Astrocyte (in vitro differentiated cells and primary cell): Measurements from ENCODE around the gene FKBP11. TPM values are rescaled to one million over a fixed set of nuclear protein-coding genes. Genes with fewer than 3 reads are reported as not detected.

Source experiments
- DNase-seq: peaks from one replicate; pipeline ENCODE4 v3.0.0-alpha.2; 2010; ENCODE audit warnings: low read depth
- FAIRE-seq: peaks from 2 replicates; lab custom pipeline; 2011; peaks lifted over from hg19 to GRCh38; lab: Jason Lieb, UNC
- H2AFZ ChIP-seq: 2 replicates; pipeline ENCODE4 v1.6.0; 2012; ENCODE audit warnings: low read depth, low read length, inconsistent platforms
- H3K27ac ChIP-seq: 2 replicates; pipeline ENCODE4 v1.5.1; 2011; ENCODE audit warnings: low read depth, low read length, inconsistent platforms
- H3K27me3 ChIP-seq: 2 replicates; pipeline ENCODE4 v1.6.0; 2011; ENCODE audit warnings: low read length, inconsistent platforms; ENCODE audit not compliant: insufficient read depth
- H3K36me3 ChIP-seq: 2 replicates; pipeline ENCODE4 v1.5.1; 2011; ENCODE audit warnings: low read length, inconsistent platforms; ENCODE audit not compliant: insufficient read depth
- H3K4me1 ChIP-seq: 2 replicates; pipeline ENCODE4 v1.5.1; 2011; ENCODE audit warnings: low read length, inconsistent platforms; ENCODE audit not compliant: insufficient read depth
- H3K4me2 ChIP-seq: 2 replicates; pipeline ENCODE4 v1.6.0; 2012; ENCODE audit warnings: low read length, inconsistent platforms
- H3K4me3 ChIP-seq: 2 replicates; pipeline ENCODE4 v1.5.1; 2011; ENCODE audit warnings: low read depth, mild to moderate bottlenecking, low read length, inconsistent platforms; ENCODE audit not compliant: insufficient read depth
- H3K79me2 ChIP-seq: 2 replicates; pipeline ENCODE4 v1.6.0; 2012; ENCODE audit warnings: mild to moderate bottlenecking, low read length, inconsistent platforms; ENCODE audit not compliant: insufficient read depth
- H3K9ac ChIP-seq: 2 replicates; pipeline ENCODE4 v1.6.0; 2012; ENCODE audit warnings: mild to moderate bottlenecking, low read length, inconsistent platforms
- H3K9me3 ChIP-seq: 2 replicates; pipeline ENCODE4 v1.5.1; 2012; ENCODE audit warnings: low read depth, mild to moderate bottlenecking, low read length, inconsistent platforms; ENCODE audit not compliant: insufficient read depth
- H4K20me1 ChIP-seq: 2 replicates; pipeline ENCODE4 v1.6.0; 2012; ENCODE audit warnings: low read length, inconsistent platforms; ENCODE audit not compliant: insufficient read depth
- H3K27ac Mint-ChIP-seq: one replicate; pipeline ENCODE4 v1.8.0; 2021; ENCODE audit warnings: mild to moderate bottlenecking, mixed read lengths; ENCODE audit not compliant: unreplicated experiment
- H3K27me3 Mint-ChIP-seq: one replicate; pipeline ENCODE4 v1.8.0; 2021; ENCODE audit warnings: low read depth, mixed read lengths; ENCODE audit not compliant: unreplicated experiment
- H3K36me3 Mint-ChIP-seq: one replicate; pipeline ENCODE4 v1.8.0; 2021; ENCODE audit warnings: low read depth, mixed read lengths; ENCODE audit not compliant: unreplicated experiment
- H3K4me1 Mint-ChIP-seq: one replicate; pipeline ENCODE4 v1.8.0; 2021; ENCODE audit warnings: low read depth, mixed read lengths; ENCODE audit not compliant: unreplicated experiment
- H3K4me3 Mint-ChIP-seq: one replicate; pipeline ENCODE4 v1.8.0; 2021; ENCODE audit warnings: mild to moderate bottlenecking, moderate library complexity, mixed read lengths; ENCODE audit not compliant: unreplicated experiment
- H3K9me3 Mint-ChIP-seq: one replicate; pipeline ENCODE4 v1.8.0; 2021; ENCODE audit warnings: mild to moderate bottlenecking, mixed read lengths; ENCODE audit not compliant: unreplicated experiment
- CTCF ChIP-seq: IDR thresholded peaks from 2 replicates; pipeline ENCODE4 v1.5.1; 2011; ENCODE audit warnings: low read depth, mild to moderate bottlenecking, inconsistent platforms, low read length, moderate library complexity; ENCODE audit not compliant: insufficient read depth
- EZH2 ChIP-seq: IDR thresholded peaks from 2 replicates; pipeline ENCODE4 v1.6.1; 2012; ENCODE audit warnings: mild to moderate bottlenecking, low read length, inconsistent platforms; ENCODE audit not compliant: insufficient read depth
- total RNA-seq: library from RNA; stranded (reverse); gene quantifications from 2 replicates; pipeline ENCODE4 v1.2.1, GENCODE V29; 2021

The FKBP11 gene
- total RNA-seq, 1 donor from 2014 or later: 51.2 TPM

GRCh38 chr12:48954841-48955501 is 29.7 kb upstream of the FKBP11 start:
- peaks cover 17% of the 10 kb centered on the region for H3K36me3 ChIP-seq
- Mint-ChIP-seq H3K4me3 (peak overlapping the region; percentile 97), H3K36me3 (peaks cover 7% of the 10 kb centered on the region), H3K4me1 (peaks cover 21% of the 10 kb centered on the region), H3K9me3 (no peaks in the 10 kb centered on the region), H3K27ac (no peak overlapping the region), H3K27me3 (no peaks in the 10 kb centered on the region)
- H2AFZ ChIP-seq: no peak overlapping the region
- peaks cover 71% of the 10 kb centered on the region for H3K79me2 ChIP-seq
- no peak for TF ChIP-seq CTCF
- TF ChIP-seq EZH2: no peak
- peaks cover 63% of the 10 kb centered on the region for H4K20me1 ChIP-seq
- H3K27ac ChIP-seq: no peak overlapping the region
- peaks cover 15% of the 10 kb centered on the region for H3K4me1 ChIP-seq
- FAIRE-seq (no peak), DNase-seq (no peak)
- H3K9me3 ChIP-seq: no peaks in the 10 kb centered on the region
- H3K4me2 ChIP-seq: peak overlapping the region; percentile 93
- H3K4me3 ChIP-seq: no peak overlapping the region
- H3K27me3 ChIP-seq: no peaks in the 10 kb centered on the region
- H3K9ac ChIP-seq: no peak overlapping the region

DNA sequence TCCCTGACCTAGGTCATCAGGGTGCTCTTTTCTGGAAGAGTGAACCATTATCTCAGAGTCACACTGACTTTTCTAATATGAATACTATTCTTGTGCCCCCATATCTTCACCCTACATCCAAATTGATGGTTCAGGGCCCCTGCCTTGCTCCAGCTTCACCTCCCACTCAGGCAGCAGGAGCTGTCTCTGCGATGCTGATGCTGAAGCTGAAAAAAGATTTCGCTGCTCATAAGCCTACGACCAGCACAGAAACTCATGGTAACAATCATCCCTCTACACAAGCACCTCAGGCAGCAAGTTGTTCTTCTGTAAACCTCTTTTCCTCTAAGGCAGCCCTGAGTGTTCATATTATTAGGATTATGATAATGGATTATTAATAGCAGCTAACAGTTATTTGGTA is 28.8 kb upstream of the FKBP11 start:
- no peak overlapping the region for H3K4me3 ChIP-seq
- FAIRE-seq (no peak), DNase-seq (no peak)
- H3K27ac ChIP-seq: no peak overlapping the region
- Mint-ChIP-seq H3K27me3 (no peaks in the 10 kb centered on the region), H3K9me3 (no peaks in the 10 kb centered on the region), H3K36me3 (peaks cover 7% of the 10 kb centered on the region), H3K27ac (no peak overlapping the region), H3K4me3 (peak overlapping the region; percentile 57), H3K4me1 (peaks cover 21% of the 10 kb centered on the region)
- peaks cover 78% of the 10 kb centered on the region for H3K79me2 ChIP-seq
- H3K9ac ChIP-seq: no peak overlapping the region
- peaks cover 15% of the 10 kb centered on the region for H3K4me1 ChIP-seq
- no peak overlapping the region for H2AFZ ChIP-seq
- peaks cover 70% of the 10 kb centered on the region for H4K20me1 ChIP-seq
- no peaks in the 10 kb centered on the region for H3K27me3 ChIP-seq
- H3K36me3 ChIP-seq: peaks cover 17% of the 10 kb centered on the region
- no peak for TF ChIP-seq EZH2
- no peak for TF ChIP-seq CTCF
- no peaks in the 10 kb centered on the region for H3K9me3 ChIP-seq
- no peak overlapping the region for H3K4me2 ChIP-seq

- Mint-ChIP-seq H3K9me3 (no peaks in the 10 kb centered on the region), H3K27me3 (no peaks in the 10 kb centered on the region), H3K27ac (no peak overlapping the region), H3K36me3 (peaks cover 11% of the 10 kb centered on the region), H3K4me3 (no peak overlapping the region), H3K4me1 (peaks cover 21% of the 10 kb centered on the region)
- H3K79me2 ChIP-seq: peaks cover 92% of the 10 kb centered on the region
- peaks cover 18% of the 10 kb centered on the region for H3K36me3 ChIP-seq
- DNase-seq: no peak
- FAIRE-seq: no peak
- H3K4me3 ChIP-seq: no peak overlapping the region
- H3K4me2 ChIP-seq: no peak overlapping the region
- peaks cover 84% of the 10 kb centered on the region for H4K20me1 ChIP-seq
- TF ChIP-seq EZH2: no peak
- TF ChIP-seq CTCF: no peak
- H3K9me3 ChIP-seq: no peaks in the 10 kb centered on the region
- peaks cover 11% of the 10 kb centered on the region for H3K4me1 ChIP-seq
- no peak overlapping the region for H3K9ac ChIP-seq
- no peak overlapping the region for H3K27ac ChIP-seq
- no peak overlapping the region for H2AFZ ChIP-seq
- H3K27me3 ChIP-seq: no peaks in the 10 kb centered on the region
Measured at GRCh38 chr12:48952691-48953090, 27.4 kb upstream of the FKBP11 start.
